Stomach (tissue), 9 donors: Measurements from ENCODE around the gene PRICKLE2. TPM values are rescaled to one million over a fixed set of nuclear protein-coding genes. Genes with fewer than 3 reads are reported as not detected.

Source experiments
- DNase-seq, 2 donors: peaks; one replicate each; pipeline versions ENCODE4 v3.0.0 to v3.0.0-alpha.2; 2013 to 2019
- H3K27ac ChIP-seq, 5 donors: fragments of 200-600 bp in 4 of 5; sonication (generic) in 4 of 5; one replicate each; pipeline ENCODE4 v1.5.1; 2013 to 2019; ENCODE audit warnings: mild to moderate bottlenecking in 1 of 5, moderate library complexity in 1 of 5
- H3K27me3 ChIP-seq, 3 donors: fragments of 200-600 bp; sonication (generic); one replicate each; pipeline ENCODE4 v1.5.1; 2017 to 2019; ENCODE audit warnings: mixed run types in 1 of 3
- H3K36me3 ChIP-seq, 4 donors: fragments of 200-600 bp; sonication (generic); 1 replicate in 3 of 4; 2 replicates in 1 of 4; pipeline ENCODE4 v1.5.1; 2016 to 2019
- H3K4me1 ChIP-seq, 4 donors: fragments of 200-600 bp; sonication (generic); one replicate each; pipeline ENCODE4 v1.5.1; 2016 to 2019
- H3K4me3 ChIP-seq, 4 donors: fragments of 200-600 bp; sonication (generic) in 3 of 4; one replicate each; pipeline ENCODE4 v1.5.1; 2016 to 2019; ENCODE audit warnings: mild to moderate bottlenecking in 1 of 4
- H3K9me3 ChIP-seq, 4 donors: fragments of 200-600 bp; sonication (generic); one replicate each; pipeline ENCODE4 v1.5.1; 2016 to 2019
- EP300 ChIP-seq: sonication (generic); formaldehyde crosslinking; IDR thresholded peaks from one replicate; pipeline ENCODE4 v1.6.1; 2017; ENCODE audit warnings: antibody characterized with exemption
- POLR2A ChIP-seq, 4 donors: fragments of 450-650 bp; IDR thresholded peaks; one replicate each; pipeline ENCODE4 v1.6.1; 2016; ENCODE audit warnings: antibody characterized with exemption in 4 of 4, control low read depth in 2 of 4, mild to moderate bottlenecking in 1 of 4, moderate library complexity in 1 of 4
- POLR2AphosphoS5 ChIP-seq, 3 donors: sonication (generic); formaldehyde crosslinking; IDR thresholded peaks; one replicate each; pipeline ENCODE4 v1.6.1; 2016; ENCODE audit warnings: antibody characterized with exemption in 3 of 3
- WGBS, 5 donors: extraction: QIAGEN DNeasy Blood & Tissue Kit in 3 of 5; methylation state at CpG; one replicate each; pipeline versions ENCODE4 v1.1.5 to v1.1.7; 2013 to 2018; 5-methylcytosine and 5-hydroxymethylcytosine counted together
- intact Hi-C: fragments of 100-400 bp; cut with DNase I; formaldehyde crosslinking; loops from one replicate; pipeline ENCODE4 v1.15.1; 2023; ENCODE audit warnings: low total_unique reads
- polyA plus RNA-seq, 3 donors: library from polyadenylated mRNA; stranded (reverse); fragments of 200-250 nt; gene quantifications; one replicate each; pipeline ENCODE4 v1.2.3, GENCODE V29; 2013
- total RNA-seq, 5 donors: library from RNA; depleted of rRNA; stranded (reverse); fragments of >200 nt; gene quantifications; one replicate each; pipeline versions ENCODE4 v1.1.0 to v1.2.3, GENCODE V29; 2014 to 2016
- TF ChIP-seq, protein P1 (sequence below), 7 experiments: fragments of 450-650 bp in 4 of 7; fragments of 200-600 bp in 3 of 7; sonication (generic) in 3 of 7; IDR thresholded peaks; one replicate each; pipeline ENCODE4 v1.5.1; 2016 to 2019; ENCODE audit warnings: antibody characterized with exemption in 7 of 7, control low read depth in 2 of 7, mild to moderate bottlenecking in 1 of 7
- donor health status: healthy with polysubstance abuse.
- donor health status: Bipolar disorder and iron deficiency.
- donor health status: healthy.

Gene PRICKLE2
- total and polyA plus RNA-seq, 8 donors: 3.7 to 59.1 (median 21.0) TPM

DNA sequence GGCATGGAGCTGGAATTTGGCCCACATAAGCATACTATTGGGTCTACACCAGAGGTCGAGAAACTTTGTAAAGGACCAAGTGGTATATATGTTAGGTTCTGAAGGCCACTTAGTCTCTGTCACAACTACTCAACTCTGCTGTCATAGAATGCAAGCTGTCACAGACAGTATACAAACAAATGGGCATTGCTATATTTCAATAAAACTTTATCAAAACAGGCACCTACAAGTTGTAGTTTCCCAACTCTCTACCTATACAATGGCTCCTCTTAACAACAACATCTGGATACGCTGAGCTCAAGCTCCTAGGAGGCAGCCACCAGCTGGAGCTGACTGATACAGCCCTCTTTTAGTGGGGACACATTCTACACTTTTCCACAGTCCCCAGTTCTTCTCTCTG is 15.7 kb upstream of the PRICKLE2 start:
- intact Hi-C loops: no loop called here
- Histone ChIP-seq H3K4me3 (no peak overlapping the region), H3K9me3 (peaks cover 0 to 14% (median 13%) of the 10 kb centered on the region in 4 donors), H3K4me1 (peaks cover 0 to 39% (median 16%) of the 10 kb centered on the region in 4 donors), H3K27ac (peak overlapping the region in 1 of 5 donors; percentile 82), H3K36me3 (peaks cover 0 to 16% (median 8%) of the 10 kb centered on the region in 4 donors), H3K27me3 (no peaks in the 10 kb centered on the region)
- no peak for DNase-seq
- TF ChIP-seq POLR2AphosphoS5 (IDR thresholded peaks at IDR 0.05) (no peak), POLR2A (IDR thresholded peaks at IDR 0.05) (no peak), EP300 (no peak)
- TF ChIP-seq, protein P1, sequence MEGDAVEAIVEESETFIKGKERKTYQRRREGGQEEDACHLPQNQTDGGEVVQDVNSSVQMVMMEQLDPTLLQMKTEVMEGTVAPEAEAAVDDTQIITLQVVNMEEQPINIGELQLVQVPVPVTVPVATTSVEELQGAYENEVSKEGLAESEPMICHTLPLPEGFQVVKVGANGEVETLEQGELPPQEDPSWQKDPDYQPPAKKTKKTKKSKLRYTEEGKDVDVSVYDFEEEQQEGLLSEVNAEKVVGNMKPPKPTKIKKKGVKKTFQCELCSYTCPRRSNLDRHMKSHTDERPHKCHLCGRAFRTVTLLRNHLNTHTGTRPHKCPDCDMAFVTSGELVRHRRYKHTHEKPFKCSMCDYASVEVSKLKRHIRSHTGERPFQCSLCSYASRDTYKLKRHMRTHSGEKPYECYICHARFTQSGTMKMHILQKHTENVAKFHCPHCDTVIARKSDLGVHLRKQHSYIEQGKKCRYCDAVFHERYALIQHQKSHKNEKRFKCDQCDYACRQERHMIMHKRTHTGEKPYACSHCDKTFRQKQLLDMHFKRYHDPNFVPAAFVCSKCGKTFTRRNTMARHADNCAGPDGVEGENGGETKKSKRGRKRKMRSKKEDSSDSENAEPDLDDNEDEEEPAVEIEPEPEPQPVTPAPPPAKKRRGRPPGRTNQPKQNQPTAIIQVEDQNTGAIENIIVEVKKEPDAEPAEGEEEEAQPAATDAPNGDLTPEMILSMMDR (IDR thresholded peaks at IDR 0.05): no peak
- WGBS, 5 donors: 68 to 82% (median 72%) methylated on average over 2 of the region's 2 CpGs

DNA sequence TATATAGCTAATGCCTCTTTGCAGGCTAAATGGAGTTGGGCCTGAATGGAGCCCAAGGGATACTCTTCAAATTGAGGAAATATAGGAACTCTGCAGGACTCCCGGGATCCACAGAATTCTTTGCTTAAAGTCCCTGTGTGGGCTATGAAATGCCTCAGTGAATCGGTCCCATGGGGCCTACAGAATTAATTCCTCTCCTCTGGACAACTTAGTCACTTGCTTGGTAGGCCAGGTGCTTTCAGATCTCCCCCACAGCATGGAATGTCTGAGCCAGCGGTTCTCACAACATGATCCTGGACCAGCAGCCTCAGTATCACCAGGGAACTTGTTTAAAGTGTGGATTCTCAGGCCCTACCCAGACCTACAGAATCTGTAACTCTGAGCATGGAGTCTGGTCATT is 15.1 kb upstream of the PRICKLE2 start:
- TF ChIP-seq EP300 (no peak), POLR2AphosphoS5 (IDR thresholded peaks at IDR 0.05) (no peak), POLR2A (IDR thresholded peaks at IDR 0.05) (no peak)
- TF ChIP-seq, protein P1 (IDR thresholded peaks at IDR 0.05): no peak
- Histone ChIP-seq H3K9me3 (peaks cover 0 to 14% (median 13%) of the 10 kb centered on the region in 4 donors), H3K36me3 (peaks cover 0 to 16% (median 8%) of the 10 kb centered on the region in 4 donors), H3K27me3 (no peaks in the 10 kb centered on the region), H3K4me1 (peaks cover 0 to 39% (median 16%) of the 10 kb centered on the region in 4 donors), H3K27ac (peak overlapping the region in 1 of 5 donors; percentile 82), H3K4me3 (no peak overlapping the region)
- DNase-seq: no peak
- intact Hi-C loops: no loop called here
- WGBS, 5 donors: 78 to 95% (median 87%) methylated on average over 3 of the region's 3 CpGs

DNA sequence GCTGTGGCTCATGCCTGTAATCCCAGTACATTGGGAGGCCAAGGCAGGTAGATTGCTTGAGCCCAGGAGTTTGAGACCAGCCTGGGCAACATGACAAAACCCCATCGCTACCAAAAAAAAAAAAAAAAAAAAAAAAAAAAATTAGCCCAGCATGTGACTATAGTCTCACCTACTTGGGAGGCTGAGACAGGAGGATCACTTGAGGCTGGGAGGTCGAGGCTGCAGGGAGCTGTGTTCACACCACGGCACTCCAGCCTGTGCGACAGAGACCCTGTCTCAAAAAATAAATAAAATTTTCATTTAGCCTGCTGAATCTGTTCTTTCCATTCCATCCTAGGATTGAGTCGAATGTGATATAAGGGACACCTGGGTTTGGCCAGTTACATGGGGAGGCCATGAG is 14.6 kb upstream of the PRICKLE2 start:
- no peak overlapping the region for H3K4me3 ChIP-seq
- no peak for TF ChIP-seq EP300
- no peak for TF ChIP-seq POLR2A (IDR thresholded peaks at IDR 0.05)
- TF ChIP-seq, protein P1 (IDR thresholded peaks at IDR 0.05): no peak
- no peak for TF ChIP-seq POLR2AphosphoS5 (IDR thresholded peaks at IDR 0.05)
- 75 to 94% (median 87%) methylated on average over 5 of the region's 5 CpGs for WGBS, 5 donors
- peak overlapping the region in 2 of 5 donors; percentile 69 to 82 for H3K27ac ChIP-seq
- intact Hi-C loops: no loop called here
- H3K9me3 ChIP-seq: peaks cover 0 to 14% (median 13%) of the 10 kb centered on the region in 4 donors
- peaks cover 0 to 16% (median 8%) of the 10 kb centered on the region in 4 donors for H3K36me3 ChIP-seq
- no peak for DNase-seq
- no peaks in the 10 kb centered on the region for H3K27me3 ChIP-seq
- H3K4me1 ChIP-seq: peaks cover 0 to 39% (median 16%) of the 10 kb centered on the region in 4 donors

DNA sequence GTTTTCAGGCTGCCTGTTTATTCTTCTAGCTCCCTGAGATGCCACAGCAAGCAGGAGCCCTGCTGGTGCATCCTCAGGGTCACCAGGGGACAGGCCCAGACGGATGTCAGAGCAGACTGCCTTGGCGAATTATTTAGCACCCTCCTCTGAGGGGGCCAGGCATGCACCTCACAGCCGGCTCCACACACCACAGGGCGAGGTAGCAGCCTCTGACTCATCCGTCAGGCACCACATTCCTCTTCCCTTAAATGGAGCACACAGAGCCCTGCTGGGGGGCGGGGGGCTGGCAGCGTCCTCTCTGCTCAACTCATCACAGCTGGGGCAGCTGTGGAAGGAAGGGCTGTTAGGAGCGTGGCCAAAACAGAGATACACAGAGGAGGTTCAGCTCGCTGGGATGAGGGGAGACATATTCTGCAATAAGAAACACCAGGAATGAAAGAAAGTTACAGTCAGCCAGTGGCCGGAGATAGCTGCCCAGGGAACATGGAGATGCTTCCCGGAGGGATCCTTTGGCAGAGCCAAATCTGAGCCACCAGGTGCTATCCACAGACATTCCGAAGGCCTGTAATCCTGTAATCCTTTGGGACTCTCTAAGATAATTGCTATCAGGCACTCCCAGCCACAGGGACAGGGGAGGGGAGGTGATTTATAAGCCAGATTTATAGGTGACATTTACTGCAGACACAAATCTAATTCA is 13.9 kb upstream of the PRICKLE2 start:
- Histone ChIP-seq H3K9me3 (peaks cover 0 to 14% (median 13%) of the 10 kb centered on the region in 4 donors), H3K27ac (peak overlapping the region; percentile 1 to 82 (median 44)), H3K36me3 (peaks cover 0 to 16% (median 8%) of the 10 kb centered on the region in 4 donors), H3K4me3 (no peak overlapping the region), H3K27me3 (no peaks in the 10 kb centered on the region), H3K4me1 (peaks cover 0 to 34% (median 15%) of the 10 kb centered on the region in 4 donors)
- peak; percentile 39 to 88 for DNase-seq
- WGBS, 5 donors: 46 to 66% (median 55%) methylated on average over 12 of the region's 12 CpGs
- intact Hi-C loops: no loop called here
- TF ChIP-seq POLR2AphosphoS5 (IDR thresholded peaks at IDR 0.05): peak in 1 of 3 donors; percentile 39
- TF ChIP-seq POLR2A (IDR thresholded peaks at IDR 0.05): no peak

DNA sequence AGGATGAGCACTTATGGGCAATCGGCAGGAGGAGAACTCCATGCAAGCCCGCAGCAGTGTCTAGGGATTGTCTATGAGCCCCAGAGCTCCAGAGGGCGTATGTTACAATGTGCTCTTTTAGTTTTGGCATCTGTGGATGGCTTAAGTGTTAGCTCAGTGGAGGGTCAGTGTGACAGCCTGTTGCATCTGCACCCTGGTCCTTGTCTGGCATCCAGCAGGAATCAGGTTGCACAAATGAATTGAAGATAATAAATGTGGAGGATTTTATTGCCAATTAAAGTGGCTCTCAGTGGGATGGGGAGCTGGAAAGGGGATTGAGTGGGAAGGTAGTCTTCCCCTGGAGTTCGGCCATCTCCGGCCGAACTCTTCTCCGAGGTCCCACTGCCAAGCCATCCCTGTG is 11.8 kb upstream of the PRICKLE2 start:
- no peaks in the 10 kb centered on the region for H3K27me3 ChIP-seq
- H3K36me3 ChIP-seq: peaks cover 0 to 16% (median 8%) of the 10 kb centered on the region in 4 donors
- intact Hi-C loops: no loop called here
- TF ChIP-seq EP300: no peak
- TF ChIP-seq POLR2A (IDR thresholded peaks at IDR 0.05): no peak
- TF ChIP-seq POLR2AphosphoS5 (IDR thresholded peaks at IDR 0.05): no peak
- TF ChIP-seq, protein P1 (IDR thresholded peaks at IDR 0.05): no peak
- H3K9me3 ChIP-seq: peaks cover 0 to 14% (median 13%) of the 10 kb centered on the region in 4 donors
- WGBS, 5 donors: 91 to 95% (median 93%) methylated on average over 7 of the region's 7 CpGs
- no peak overlapping the region for H3K4me3 ChIP-seq
- DNase-seq: no peak
- no peak overlapping the region for H3K27ac ChIP-seq
- H3K4me1 ChIP-seq: peaks cover 0 to 18% (median 7%) of the 10 kb centered on the region in 4 donors
